SK-N-SH treated with all-trans-retinoic acid at 6 μM for 48 hours (cell line): Measurements from ENCODE around the gene MTRF1.
A peak's percentile ranks its signal among the peaks of the same experiment; 100 is the strongest.

Experiments used
- ATAC-seq: fragments of 200-7000 bp; cut with Tn5 transposase; 3 replicates; pipeline ENCODE4 v1.9.1; 2020; ENCODE audit warnings: mild to moderate bottlenecking, moderate library complexity
- ARNTL ChIP-seq: fragments of 450-650 bp; formaldehyde crosslinking; IDR thresholded peaks from 2 replicates; pipeline ENCODE4 v1.5.0; 2020; ENCODE audit warnings: low read depth, mild to moderate bottlenecking, moderate library complexity, borderline replicate concordance
- BACH2 ChIP-seq: fragments of 250-450 bp; sonication (Bioruptor Pico); IDR thresholded peaks from 2 replicates; pipeline ENCODE4 v1.9.0; 2021; ENCODE audit warnings: mild to moderate bottlenecking, borderline replicate concordance
- CREB5 ChIP-seq: fragments of 250-450 bp; sonication (Bioruptor Pico); IDR thresholded peaks from 2 replicates; pipeline ENCODE4 v1.5.1; 2020; ENCODE audit warnings: low read depth, mild to moderate bottlenecking, moderate library complexity
- CSDC2 ChIP-seq: fragments of 250-450 bp; sonication (Bioruptor Pico); IDR thresholded peaks from 2 replicates; pipeline ENCODE4 v1.5.0; 2020; ENCODE audit warnings: mild to moderate bottlenecking, moderate library complexity
- CSRNP3 ChIP-seq: fragments of 250-450 bp; sonication (Bioruptor Pico); IDR thresholded peaks from 2 replicates; pipeline ENCODE4 v1.5.1; 2021; ENCODE audit warnings: mild to moderate bottlenecking, moderate library complexity
- ESRRG ChIP-seq: fragments of 250-450 bp; sonication (Bioruptor Pico); IDR thresholded peaks from 2 replicates; pipeline ENCODE4 v1.6.1; 2021; ENCODE audit warnings: mild to moderate bottlenecking
- GLIS3 ChIP-seq: fragments of 250-450 bp; sonication (Bioruptor Pico); IDR thresholded peaks from 2 replicates; pipeline ENCODE4 v1.5.0; 2020; ENCODE audit warnings: mild to moderate bottlenecking, moderate library complexity
- ISL1 ChIP-seq: fragments of 250-450 bp; sonication (Bioruptor Pico); IDR thresholded peaks from 2 replicates; pipeline ENCODE4 v2.1.2; 2022; ENCODE audit warnings: mild to moderate bottlenecking, moderate library complexity
- PATZ1 ChIP-seq: fragments of 250-450 bp; sonication (Bioruptor Pico); IDR thresholded peaks from 2 replicates; pipeline ENCODE4 v1.8.0; 2020; ENCODE audit warnings: mild to moderate bottlenecking, moderate library complexity, borderline replicate concordance
- POU6F1 ChIP-seq: fragments of 250-450 bp; sonication (Bioruptor Pico); IDR thresholded peaks from 2 replicates; pipeline ENCODE4 v1.8.0; 2021; ENCODE audit warnings: low read depth, mild to moderate bottlenecking, moderate library complexity, borderline replicate concordance
- PPARA ChIP-seq: fragments of 250-450 bp; sonication (Bioruptor Pico); IDR thresholded peaks from 2 replicates; pipeline ENCODE4 v1.5.0; 2020; ENCODE audit warnings: mild to moderate bottlenecking, borderline replicate concordance
- RARB ChIP-seq: fragments of 250-450 bp; sonication (Bioruptor Pico); IDR thresholded peaks from 2 replicates; pipeline ENCODE4 v1.8.0; 2021; ENCODE audit warnings: mild to moderate bottlenecking, moderate library complexity
- SNAI2 ChIP-seq: fragments of 250-450 bp; sonication (Bioruptor Pico); IDR thresholded peaks from 2 replicates; pipeline ENCODE4 v1.5.0; 2020; ENCODE audit warnings: mild to moderate bottlenecking, moderate library complexity
- TCF4 ChIP-seq: fragments of 250-450 bp; sonication (Bioruptor Pico); IDR thresholded peaks from 2 replicates; pipeline ENCODE4 v1.8.0; 2021; ENCODE audit warnings: mild to moderate bottlenecking, moderate library complexity, borderline replicate concordance
- TOX ChIP-seq: fragments of 250-450 bp; sonication (Bioruptor Pico); IDR thresholded peaks from 2 replicates; pipeline ENCODE4 v1.8.0; 2021; ENCODE audit warnings: mild to moderate bottlenecking, moderate library complexity, borderline replicate concordance
- ZC3H10 ChIP-seq: fragments of 250-450 bp; sonication (Bioruptor Pico); IDR thresholded peaks from 2 replicates; pipeline ENCODE4 v1.5.1; 2021; ENCODE audit warnings: mild to moderate bottlenecking, moderate library complexity
- ZFP3 ChIP-seq: fragments of 250-450 bp; sonication (Bioruptor Pico); IDR thresholded peaks from 2 replicates; pipeline ENCODE4 v1.5.0; 2020; ENCODE audit warnings: mild to moderate bottlenecking, moderate library complexity
- ZFP30 ChIP-seq: fragments of 450-650 bp; formaldehyde crosslinking; IDR thresholded peaks from 2 replicates; pipeline ENCODE4 v1.5.0; 2022; ENCODE audit warnings: mild to moderate bottlenecking, moderate library complexity
- ZNF565 ChIP-seq: fragments of 450-650 bp; formaldehyde crosslinking; conservative IDR thresholded peaks from 2 replicates; pipeline ENCODE4 v1.5.0; 2020; ENCODE audit warnings: low read depth, mild to moderate bottlenecking, moderate library complexity
- ZNF70 ChIP-seq: fragments of 450-650 bp; formaldehyde crosslinking; IDR thresholded peaks from 2 replicates; pipeline ENCODE4 v1.5.0; 2020; ENCODE audit warnings: mild to moderate bottlenecking, moderate library complexity
- ZNF8 ChIP-seq: fragments of 450-650 bp; formaldehyde crosslinking; IDR thresholded peaks from 2 replicates; pipeline ENCODE4 v1.5.0; 2020; ENCODE audit warnings: mild to moderate bottlenecking, moderate library complexity

Gene MTRF1

GRCh38 chr13:41310963-41311405 is 47.6 kb upstream of the MTRF1 start, which contains the start of gene NAA16:
Gene NAA16 (plus strand): TSS chr13:41311267. CDS start chr13:41311529, 262 bp downstream.
- no peak for TF ChIP-seq ESRRG
- TF ChIP-seq ZFP3 (CRISPR knock-in tag), result no peak
- TF ChIP-seq ARNTL (CRISPR knock-in tag), result no peak
- no peak for TF ChIP-seq BACH2 (CRISPR knock-in tag)
- TF ChIP-seq ZC3H10 (CRISPR knock-in tag), result no peak
- no peak for TF ChIP-seq SNAI2
- no peak for TF ChIP-seq PATZ1 (CRISPR knock-in tag)
- TF ChIP-seq ZNF70, result no peak
- TF ChIP-seq ISL1, result no peak
- no peak for TF ChIP-seq ZNF8 (CRISPR knock-in tag)
- no peak for TF ChIP-seq TOX (CRISPR knock-in tag)
- TF ChIP-seq GLIS3, result no peak
- TF ChIP-seq TCF4 (CRISPR knock-in tag), result no peak
- TF ChIP-seq RARB, result no peak
- TF ChIP-seq POU6F1 (CRISPR knock-in tag), result no peak
- no peak for TF ChIP-seq CSDC2 (CRISPR knock-in tag)
- TF ChIP-seq ZFP30 (CRISPR knock-in tag), result no peak
- TF ChIP-seq CSRNP3 (CRISPR knock-in tag), result no peak
- ATAC-seq, result peak; percentile 89

GRCh38 chr13:41307884-41308640 is 44.7 kb upstream of the MTRF1 start:
- TF ChIP-seq TOX (CRISPR knock-in tag) (no peak), PATZ1 (CRISPR knock-in tag) (no peak)
- no peak for ATAC-seq

GRCh38 chr13:41306271-41307145 is 43.1 kb upstream of the MTRF1 start:
- peak; percentile 10; the same call in 1 of the 2 replicates for TF ChIP-seq BACH2 (CRISPR knock-in tag)
- TF ChIP-seq ZNF565 (CRISPR knock-in tag), result no peak
- TF ChIP-seq, all 23 proteins: peak for 1
- no peak for ATAC-seq

- no peak for ATAC-seq
- TF ChIP-seq PPARA (CRISPR knock-in tag) (no peak), ISL1 (no peak), ZNF8 (CRISPR knock-in tag) (no peak), ZC3H10 (CRISPR knock-in tag) (no peak), CSRNP3 (CRISPR knock-in tag) (no peak), CREB5 (CRISPR knock-in tag) (no peak), ZFP30 (CRISPR knock-in tag) (no peak), ESRRG (no peak)
- TF ChIP-seq, all 23 proteins: peak for 0
These were observed 41.2 kb upstream of the MTRF1 start for GRCh38 chr13:41304551-41304950.
